Loucy (cell line): Measurements from ENCODE around the gene TRIM37.

Experiments
- EZH2phosphoT487 ChIP-seq: fragments of 200-600 bp; IDR thresholded peaks from 2 replicates; pipeline ENCODE4 v1.6.1; 2018; ENCODE audit warnings: antibody characterized with exemption, mild to moderate bottlenecking, moderate library complexity, borderline replicate concordance
- TF ChIP-seq, protein P1 (sequence below): fragments of 200-600 bp; sonication (generic); conservative IDR thresholded peaks from 2 replicates; pipeline ENCODE4 v1.5.1; 2014; ENCODE audit warnings: mild to moderate bottlenecking, antibody characterized with exemption, low read length

DNA sequence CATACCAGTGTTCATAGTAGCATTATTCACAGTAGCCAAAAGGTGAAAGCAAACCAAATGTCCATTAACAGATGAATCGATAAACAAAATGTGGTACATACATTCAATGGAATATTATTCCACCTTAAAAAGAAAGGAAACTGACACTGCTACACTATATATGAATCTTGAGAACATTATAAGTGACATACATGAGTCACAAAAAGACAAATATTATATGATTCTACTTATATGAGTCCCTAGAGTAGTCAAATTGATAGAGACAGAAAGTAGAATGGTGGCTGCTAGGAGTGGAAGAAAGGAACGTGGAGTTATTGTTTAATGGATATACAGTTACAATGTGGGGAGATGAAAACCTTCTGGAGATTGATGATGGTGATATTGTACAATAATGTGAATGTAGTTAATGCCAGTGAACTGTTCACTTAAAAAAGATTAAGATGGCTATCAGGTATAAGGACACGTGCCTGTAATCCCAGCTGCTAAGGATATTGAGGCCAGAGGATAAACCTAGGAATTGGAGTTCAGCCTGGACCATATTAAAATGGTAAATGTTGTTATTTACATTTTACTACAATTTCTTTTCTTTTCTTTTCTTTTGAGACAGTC lies 20.2 kb upstream of the TRIM37 start:
- TF ChIP-seq, protein P1, sequence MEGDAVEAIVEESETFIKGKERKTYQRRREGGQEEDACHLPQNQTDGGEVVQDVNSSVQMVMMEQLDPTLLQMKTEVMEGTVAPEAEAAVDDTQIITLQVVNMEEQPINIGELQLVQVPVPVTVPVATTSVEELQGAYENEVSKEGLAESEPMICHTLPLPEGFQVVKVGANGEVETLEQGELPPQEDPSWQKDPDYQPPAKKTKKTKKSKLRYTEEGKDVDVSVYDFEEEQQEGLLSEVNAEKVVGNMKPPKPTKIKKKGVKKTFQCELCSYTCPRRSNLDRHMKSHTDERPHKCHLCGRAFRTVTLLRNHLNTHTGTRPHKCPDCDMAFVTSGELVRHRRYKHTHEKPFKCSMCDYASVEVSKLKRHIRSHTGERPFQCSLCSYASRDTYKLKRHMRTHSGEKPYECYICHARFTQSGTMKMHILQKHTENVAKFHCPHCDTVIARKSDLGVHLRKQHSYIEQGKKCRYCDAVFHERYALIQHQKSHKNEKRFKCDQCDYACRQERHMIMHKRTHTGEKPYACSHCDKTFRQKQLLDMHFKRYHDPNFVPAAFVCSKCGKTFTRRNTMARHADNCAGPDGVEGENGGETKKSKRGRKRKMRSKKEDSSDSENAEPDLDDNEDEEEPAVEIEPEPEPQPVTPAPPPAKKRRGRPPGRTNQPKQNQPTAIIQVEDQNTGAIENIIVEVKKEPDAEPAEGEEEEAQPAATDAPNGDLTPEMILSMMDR: no peak
- no peak for TF ChIP-seq EZH2phosphoT487
